CD4-positive, alpha-beta T cell (primary cell): Measurements from ENCODE around the gene DENND2A. TPM values are rescaled to one million over a fixed set of nuclear protein-coding genes. Genes with fewer than 3 reads are reported as not detected.

Experiments
- ATAC-seq: fragments of 200-7000 bp; cut with Tn5 transposase; one replicate; pipeline ENCODE4 v1.10.0; 2022; ENCODE audit warnings: mild to moderate bottlenecking; ENCODE audit not compliant: poor library complexity
- CTCF ChIA-PET: fragments of 350-600 bp; sonication (Branson Sonifier 250); formaldehyde crosslinking; loops from one replicate; lab custom pipeline; 2021; ENCODE audit warnings: antibody characterized with exemption, inconsistent platforms; lab: Charles Lee
- POLR2A ChIA-PET: fragments of 350-600 bp; sonication (Branson Sonifier 250); formaldehyde crosslinking; loops from one replicate; lab custom pipeline; 2021; ENCODE audit warnings: antibody characterized with exemption, inconsistent platforms; lab: Charles Lee
- DNase-seq, 14 experiments: peaks; one replicate each; pipeline ENCODE4 v3.0.0-alpha.2; 2013 to 2020; ENCODE audit warnings: mixed read lengths in 2 of 14
- H3K27ac ChIP-seq, 2 donors: one replicate each; pipeline versions ENCODE4 v1.5.1 to v1.7.0; 2013; ENCODE audit warnings: low read length in 2 of 2, low read depth in 1 of 2, mild to moderate bottlenecking in 1 of 2
- H3K27me3 ChIP-seq, 2 experiments: 1 replicate in 1 of 2; 2 replicates in 1 of 2; pipeline versions ENCODE4 v1.6.1 to v1.7.0; 2013; ENCODE audit warnings: low read length in 2 of 2, control low read depth in 1 of 2, mild to moderate bottlenecking in 1 of 2, moderate library complexity in 1 of 2; ENCODE audit not compliant: insufficient read depth in 2 of 2, control insufficient read depth in 1 of 2
- H3K36me3 ChIP-seq: one replicate; pipeline ENCODE4 v1.6.1; 2013; ENCODE audit warnings: low read length, control low read depth; ENCODE audit not compliant: insufficient read depth
- H3K4me1 ChIP-seq: one replicate; pipeline ENCODE4 v1.6.1; 2013; ENCODE audit warnings: low read length, control low read depth; ENCODE audit not compliant: insufficient read depth
- H3K4me3 ChIP-seq: one replicate; pipeline ENCODE4 v1.5.1; 2013; ENCODE audit warnings: mild to moderate bottlenecking, low read length, moderate library complexity
- H3K9me3 ChIP-seq, 2 experiments: 1 replicate in 1 of 2; 2 replicates in 1 of 2; pipeline versions ENCODE4 v1.6.1 to v1.7.0; 2013; ENCODE audit warnings: low read length in 2 of 2, mild to moderate bottlenecking in 2 of 2, control low read depth in 1 of 2, moderate library complexity in 1 of 2; ENCODE audit not compliant: control insufficient read depth in 1 of 2, insufficient read depth in 1 of 2
- H3K27ac Mint-ChIP-seq: one replicate; pipeline ENCODE4 v1.8.0; 2020; ENCODE audit warnings: mixed read lengths
- H3K27me3 Mint-ChIP-seq: one replicate; pipeline ENCODE4 v1.8.0; 2021; ENCODE audit warnings: mixed read lengths
- H3K36me3 Mint-ChIP-seq: one replicate; pipeline ENCODE4 v1.8.0; 2021; ENCODE audit warnings: low read depth, mixed read lengths
- H3K4me1 Mint-ChIP-seq: one replicate; pipeline ENCODE4 v1.8.0; 2021; ENCODE audit warnings: low read depth, mixed read lengths
- H3K4me3 Mint-ChIP-seq: one replicate; pipeline ENCODE4 v1.8.0; 2020; ENCODE audit warnings: mild to moderate bottlenecking, mixed read lengths
- H3K9me3 Mint-ChIP-seq: one replicate; pipeline ENCODE4 v1.8.0; 2020; ENCODE audit warnings: mixed read lengths
- CTCF ChIP-seq: fragments of 200-600 bp; IDR thresholded peaks from one replicate; pipeline ENCODE4 v1.8.0; 2022; ENCODE audit warnings: antibody characterized with exemption, mild to moderate bottlenecking
- intact Hi-C, 2 experiments: fragments of 100-400 bp; cut with DNase I in 1 of 2; cut with micrococcal nuclease in 1 of 2; formaldehyde crosslinking; loops; one replicate each; pipeline versions ENCODE4 v1.15.1 to v1.9.0; 2023 to 2025; cut with DNase I, micrococcal nuclease
- total RNA-seq, 174 experiments: library from RNA in 2 of 174; stranded (reverse) in 2 of 174; gene quantifications; one replicate each; pipeline ENCODE4 v1.2.3 and lab custom pipeline; 2021 to 2026

DENND2A gene
- total RNA-seq, 2 experiments from 2014 or later, result not detected

GRCh38 chr7:140654109-140654387, 13.4 kb upstream of the DENND2A start:
- H3K9me3 Mint-ChIP-seq, result no peaks in the 10 kb centered on the region
- no peaks in the 10 kb centered on the region for H3K36me3 ChIP-seq
- ChIA-PET CTCF (interaction anchor here (0.6 to 2.0 kb wide), 6 partner anchors 12 to 357 kb away, joined by 3 to 7 read pairs (median 3); no protein-coding TSS in a partner anchor), POLR2A (interaction anchor here (0.5 to 1.0 kb wide), 2 partner anchors 129 to 177 kb away, joined by 3 to 4 read pairs; no protein-coding TSS in a partner anchor)
- DNase-seq (no peak), ATAC-seq (no peak)
- no peak overlapping the region for H3K27ac ChIP-seq
- no peak overlapping the region for H3K4me3 Mint-ChIP-seq
- TF ChIP-seq CTCF, result no peak
- no peak overlapping the region for H3K4me3 ChIP-seq
- peaks cover 42% of the 10 kb centered on the region for H3K27me3 Mint-ChIP-seq
- intact Hi-C loops, result loop anchor here in 1 of 2 experiments (10.0 kb wide), 1 partner anchor 361 kb away; the partner anchor contains the start of gene MRPS33
- peaks cover 18% of the 10 kb centered on the region for H3K4me1 Mint-ChIP-seq
- H3K9me3 ChIP-seq, result no peaks in the 10 kb centered on the region
- H3K27ac Mint-ChIP-seq, result no peak overlapping the region
- H3K36me3 Mint-ChIP-seq, result no peaks in the 10 kb centered on the region
- H3K27me3 ChIP-seq, result no peaks in the 10 kb centered on the region
- peaks cover 20% of the 10 kb centered on the region for H3K4me1 ChIP-seq

DNA sequence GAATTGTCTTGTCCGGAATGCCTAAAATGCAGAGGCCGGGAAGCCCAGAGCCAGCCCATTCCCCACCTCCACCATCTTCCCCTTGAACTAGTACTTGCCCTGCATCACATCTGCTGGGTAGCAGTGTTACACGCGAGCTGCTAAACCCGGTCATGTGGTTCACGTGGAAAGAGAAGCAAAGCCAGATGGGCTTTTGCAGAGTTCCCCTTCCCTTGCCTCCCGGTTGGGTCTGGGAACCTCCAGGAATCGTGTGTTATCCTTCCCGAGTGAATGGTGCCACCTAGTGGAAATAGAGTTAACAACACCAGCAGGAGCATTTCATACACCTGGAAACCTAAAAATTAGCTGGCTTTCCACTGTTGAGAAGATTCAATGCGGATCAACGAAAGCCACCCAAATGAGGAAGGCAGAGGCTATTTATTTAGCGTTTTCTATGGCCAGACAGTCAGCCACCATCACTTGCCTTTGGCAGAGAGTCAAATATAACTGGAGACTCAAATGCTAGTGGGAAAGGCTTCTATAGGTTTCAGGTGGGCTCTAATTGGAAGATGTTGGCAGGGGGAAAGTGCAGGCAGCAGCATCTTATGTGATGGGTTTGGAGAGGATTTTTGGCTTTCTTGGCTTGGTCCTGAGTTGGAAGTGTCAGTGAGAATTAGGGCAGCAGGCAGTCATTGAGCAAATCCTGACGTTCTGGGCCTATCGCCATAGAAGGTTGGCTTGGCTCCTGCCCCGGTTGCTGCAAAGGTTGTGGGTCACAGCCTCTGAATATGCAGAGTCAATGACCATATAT, 12.9 kb upstream of the DENND2A start:
- Mint-ChIP-seq H3K4me3 (no peak overlapping the region), H3K36me3 (no peaks in the 10 kb centered on the region), H3K4me1 (peaks cover 18% of the 10 kb centered on the region), H3K27me3 (peaks cover 42% of the 10 kb centered on the region), H3K27ac (no peak overlapping the region), H3K9me3 (no peaks in the 10 kb centered on the region)
- H3K9me3 ChIP-seq, result no peaks in the 10 kb centered on the region
- ChIA-PET POLR2A (interaction anchor here (0.5 to 1.0 kb wide), 2 partner anchors 129 to 176 kb away, joined by 3 to 4 read pairs; no protein-coding TSS in a partner anchor), CTCF (interaction anchor here (0.6 to 2.0 kb wide), 7 partner anchors 12 to 357 kb away, joined by 3 to 7 read pairs (median 3); no protein-coding TSS in a partner anchor)
- H3K27me3 ChIP-seq, result no peaks in the 10 kb centered on the region
- intact Hi-C loops, result loop anchor here (1.0 to 10.0 kb wide), 5 partner anchors 134 to 361 kb away; partner anchors contain the start of gene MRPS33 (in 1 of the 2)
- H3K36me3 ChIP-seq, result no peaks in the 10 kb centered on the region
- ATAC-seq (no peak), DNase-seq (peak in 6 of 14 experiments; percentile 15 to 69 (median 47))
- no peak overlapping the region for H3K4me3 ChIP-seq
- peaks cover 20% of the 10 kb centered on the region for H3K4me1 ChIP-seq
- peak; percentile 95 for TF ChIP-seq CTCF
- H3K27ac ChIP-seq, result no peak overlapping the region

DNA sequence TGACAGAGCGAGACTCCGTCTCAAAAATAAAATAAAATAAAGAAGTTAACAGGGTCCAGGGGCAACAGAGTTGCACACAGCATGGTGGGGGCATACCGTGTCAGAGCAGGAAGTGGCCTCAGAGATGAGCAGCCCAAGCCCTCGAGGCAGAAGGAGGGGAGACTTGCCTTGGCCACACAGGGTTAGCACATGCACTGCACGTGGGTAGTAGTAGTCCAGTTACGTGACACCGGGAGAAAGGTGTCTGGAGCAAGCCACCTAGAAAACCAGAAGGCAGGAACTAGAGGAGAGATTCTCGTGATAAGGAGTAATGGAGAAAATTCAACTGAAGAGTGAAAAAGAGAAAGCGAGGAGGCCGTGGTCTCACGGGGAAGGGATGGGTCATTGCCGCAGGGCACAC, 9.8 kb upstream of the DENND2A start:
- H3K36me3 Mint-ChIP-seq, result no peaks in the 10 kb centered on the region
- Histone ChIP-seq H3K36me3 (no peaks in the 10 kb centered on the region), H3K27me3 (no peaks in the 10 kb centered on the region), H3K27ac (no peak overlapping the region), H3K4me1 (peaks cover 11% of the 10 kb centered on the region), H3K9me3 (no peaks in the 10 kb centered on the region), H3K4me3 (no peak overlapping the region)
- peaks cover 11% of the 10 kb centered on the region for H3K4me1 Mint-ChIP-seq
- ChIA-PET POLR2A (no interaction called here), CTCF (no interaction called here)
- H3K9me3 Mint-ChIP-seq, result no peaks in the 10 kb centered on the region
- ATAC-seq (no peak), DNase-seq (peak in 1 of 14 experiments; percentile 19)
- no peak for TF ChIP-seq CTCF
- intact Hi-C loops, result loop anchor here in 1 of 2 experiments (10.0 kb wide), 1 partner anchor 364 kb away; the partner anchor contains the start of gene MRPS33
- H3K27ac Mint-ChIP-seq, result no peak overlapping the region
- peaks cover 24% of the 10 kb centered on the region for H3K27me3 Mint-ChIP-seq
- H3K4me3 Mint-ChIP-seq, result no peak overlapping the region
